ENCODE results near the gene NCBP1.

- TF ChIP-seq CTCF (IDR thresholded peaks at IDR 0.05; ENCODE audit: low read depth, low read length, poor library complexity, severe bottlenecking), result no peak
- TF ChIP-seq EZH2phosphoT487 (IDR thresholded peaks at IDR 0.05; ENCODE audit: borderline replicate concordance, low read length), result no peak
These were observed 70.7 kb downstream of the NCBP1 start for GRCh38 chr9:97704345-97704677.

Data from DOHH2 (cell line).